K562 treated with DMSO at 1 percent for 48 hours (cell line): ENCODE measurements around the gene TSSK6. TPM values are rescaled to one million over a fixed set of nuclear protein-coding genes. Genes with fewer than 3 reads are reported as not detected.

Source experiments
- total RNA-seq: library from RNA; unstranded; fragments of 300-600 nt; gene quantifications from 2 replicates; pipeline ENCODE4 v1.2.3, GENCODE V29; 2022; ENCODE audit warnings: low replicate concordance; ENCODE audit errors: extremely low read depth

The TSSK6 gene
- not detected in 2 replicates for total RNA-seq

DNA sequence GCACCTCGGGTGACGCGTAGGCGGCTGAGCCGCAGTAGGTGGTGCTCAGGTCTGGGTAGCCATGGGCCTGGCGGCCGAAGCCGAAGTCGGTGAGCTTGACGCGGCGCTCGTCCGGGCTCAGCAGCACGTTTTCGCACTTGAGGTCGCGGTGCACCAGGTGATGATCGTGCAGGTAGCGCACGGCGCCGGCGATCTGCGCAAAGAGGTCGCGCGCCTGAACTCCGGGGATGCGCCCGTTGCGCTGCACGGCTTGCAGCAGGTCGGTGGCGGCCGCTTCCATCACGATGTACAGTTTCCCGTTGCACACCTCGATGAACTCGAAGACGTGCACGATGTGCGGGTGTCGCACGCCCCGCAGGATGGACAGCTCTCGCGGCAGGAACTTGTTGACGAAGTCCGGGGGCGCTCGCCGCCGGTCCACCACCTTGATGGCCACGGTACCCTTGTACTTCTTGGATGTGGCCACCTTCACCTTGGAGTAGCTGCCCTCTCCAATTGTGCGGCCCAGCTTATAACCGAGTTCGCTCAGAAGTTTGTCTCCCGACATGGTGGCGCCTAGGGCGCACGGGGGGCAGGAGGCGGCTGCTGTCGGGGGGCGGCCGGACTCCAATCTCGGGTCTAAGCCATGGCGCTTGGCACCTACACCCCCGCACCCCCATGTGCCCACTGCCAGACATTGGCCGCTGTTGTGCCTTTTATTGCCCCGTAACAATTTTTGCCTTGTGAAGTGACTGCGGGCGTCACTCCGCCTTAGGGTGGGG is at the start of gene TSSK6:
Gene TSSK6, minus strand, starts transcription at position 668 of the 761 bp plus-strand sequence. Its CDS starts 121 bp downstream, at position 547.

DNA sequence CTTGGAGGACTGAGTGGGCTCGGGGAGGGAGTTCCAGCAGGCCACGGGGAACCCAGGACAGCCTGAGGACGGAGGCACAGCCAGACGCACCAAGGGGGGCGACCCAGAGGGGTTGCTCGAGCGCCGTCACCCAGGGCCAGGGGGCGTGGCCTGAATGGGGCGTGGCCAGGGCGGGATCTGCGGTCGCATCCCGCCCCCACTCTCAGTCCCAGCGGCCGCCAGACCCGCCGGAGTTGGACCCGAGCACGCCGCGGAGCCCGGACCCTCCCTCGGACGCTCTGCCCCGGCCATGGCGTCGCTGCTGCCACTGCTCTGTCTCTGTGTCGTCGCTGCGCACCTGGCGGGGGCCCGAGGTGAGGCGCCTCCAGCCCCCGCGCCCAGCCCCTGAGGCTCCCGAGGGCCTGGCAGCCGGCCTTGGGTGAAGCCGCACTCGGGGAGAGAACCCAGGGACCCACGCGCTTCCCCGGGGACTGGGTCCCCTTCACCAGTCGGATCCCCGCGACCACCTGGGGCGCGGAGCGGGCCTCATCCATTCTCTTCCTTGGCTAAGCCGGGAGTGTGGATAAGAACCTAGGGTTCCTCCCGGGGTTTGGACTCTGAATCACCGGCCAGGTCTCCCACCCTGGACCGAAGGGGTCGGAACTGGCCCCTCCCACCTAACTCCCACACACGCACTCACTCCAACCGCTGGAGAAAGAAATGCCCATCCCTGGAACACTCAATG is 22.9 kb upstream of the TSSK6 start, which contains the start of gene CILP2:
Gene CILP2, plus strand, starts transcription at position 205 of the 724 bp plus-strand sequence. Its CDS starts 85 bp downstream, at position 290.

DNA sequence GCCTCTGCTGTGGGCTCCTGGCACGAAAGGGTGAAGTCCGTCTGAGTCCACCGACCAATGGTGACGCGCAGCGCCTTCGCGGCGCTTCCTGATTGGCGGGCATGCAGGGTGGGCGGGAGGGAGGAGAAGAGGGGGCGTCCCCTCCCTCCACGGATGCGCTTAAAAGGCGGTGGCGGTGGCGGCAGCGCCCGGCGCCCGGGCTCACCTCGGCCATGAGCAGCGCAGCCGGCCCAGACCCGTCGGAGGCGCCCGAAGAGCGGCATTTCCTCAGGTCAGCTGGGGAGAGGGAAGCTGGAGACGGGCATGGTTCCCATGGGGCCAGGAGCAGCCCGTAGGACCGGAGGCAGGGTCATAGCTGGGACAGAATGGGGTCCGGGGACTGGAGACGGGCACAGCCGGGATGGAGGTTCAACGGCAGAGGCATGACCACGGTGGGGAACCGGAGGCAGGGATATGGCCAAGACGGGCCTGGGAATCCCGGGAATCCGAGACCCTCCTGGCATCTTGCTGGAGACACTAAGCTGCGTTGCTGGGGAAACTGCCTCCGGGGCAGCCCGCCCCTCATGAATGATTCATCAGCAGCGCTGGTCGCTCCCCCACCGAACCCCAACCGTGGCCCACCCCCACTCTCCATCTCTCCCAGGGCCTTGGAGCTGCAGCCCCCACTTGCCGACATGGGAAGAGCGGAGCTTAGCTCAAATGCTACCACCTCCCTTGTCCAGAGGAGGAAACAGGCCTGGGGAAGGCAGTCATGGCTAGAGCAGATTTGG is 13.6 kb upstream of the TSSK6 start, which contains the start of gene YJEFN3:
Gene YJEFN3, plus strand, starts transcription at position 191 of the 770 bp plus-strand sequence. Its CDS starts 22 bp downstream, at position 213.

DNA sequence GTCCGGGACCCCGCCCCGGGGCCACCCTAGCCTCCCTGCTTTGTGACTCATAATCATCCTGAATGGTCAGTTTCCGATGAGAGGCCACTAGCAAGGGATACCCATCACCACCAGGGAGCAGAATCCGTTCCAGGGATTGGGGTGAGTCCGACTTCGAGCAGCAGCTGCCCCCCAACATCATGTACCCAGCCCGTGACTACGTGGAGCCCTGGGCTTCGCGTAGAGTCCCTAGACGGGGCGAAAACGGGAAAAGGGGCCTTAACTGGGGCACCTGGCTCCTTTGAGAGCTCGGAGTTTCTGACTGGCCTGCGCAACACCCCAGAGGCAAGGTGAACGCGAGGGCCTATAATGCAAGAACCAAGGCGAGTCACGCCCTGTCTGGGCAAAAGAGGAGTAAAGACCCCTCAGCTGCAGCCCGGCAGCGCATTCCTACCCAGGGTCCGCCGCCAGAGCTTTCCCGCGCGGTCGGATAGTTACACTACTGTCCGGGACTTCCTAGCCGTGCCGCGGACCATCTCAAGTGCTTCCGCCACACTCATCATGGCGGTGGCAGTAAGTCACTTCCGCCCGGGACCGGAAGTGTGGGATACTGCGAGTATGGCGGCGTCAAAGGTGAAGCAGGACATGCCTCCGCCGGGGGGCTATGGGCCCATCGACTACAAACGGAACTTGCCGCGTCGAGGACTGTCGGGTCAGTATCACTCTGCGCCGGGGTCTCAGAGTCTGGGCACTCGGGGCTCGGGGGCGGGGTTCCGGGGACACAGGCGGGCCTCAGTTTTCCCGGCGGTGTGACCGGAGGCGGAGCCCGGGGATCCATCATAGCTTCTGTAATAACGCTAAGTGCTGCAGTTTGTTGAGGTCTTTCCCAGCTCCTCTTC is 533 bp upstream of the TSSK6 start, which contains the start of gene NDUFA13:
Gene NDUFA13, plus strand, starts transcription at position 584 of the 878 bp plus-strand sequence. Its CDS starts 14 bp downstream, at position 598.

Other genes with a start within 250 kb of the TSSK6 start
- gene TM6SF2, start 242.2 kb downstream of the TSSK6 start, total RNA-seq: not detected in 2 replicates
- not detected in 2 replicates for gene SUGP1, start 195.0 kb downstream of the TSSK6 start, total RNA-seq
- gene MAU2, start 194.7 kb downstream of the TSSK6 start, total RNA-seq: not detected in 2 replicates
- not detected in 2 replicates for gene GATAD2A, start 109.9 kb downstream of the TSSK6 start, total RNA-seq
- gene NDUFA13, start 677 bp upstream of the TSSK6 start, total RNA-seq: not detected in 2 replicates
- gene YJEFN3, start 13.4 kb upstream of the TSSK6 start, total RNA-seq: not detected in 2 replicates
- gene CILP2, start 22.7 kb upstream of the TSSK6 start, total RNA-seq: not detected in 2 replicates
- not detected in 2 replicates for gene PBX4, start 103.1 kb upstream of the TSSK6 start, total RNA-seq
- gene LPAR2, start 112.7 kb upstream of the TSSK6 start, total RNA-seq: not detected in 2 replicates
- gene GMIP, start 128.1 kb upstream of the TSSK6 start, total RNA-seq: not detected in 2 replicates
- 205 TPM in 1 of 2 replicates, not detected in the other for gene ATP13A1, start 148.1 kb upstream of the TSSK6 start, total RNA-seq
- not detected in 2 replicates for gene ZNF101, start 153.3 kb upstream of the TSSK6 start, total RNA-seq
- gene ZNF14, start 217.6 kb upstream of the TSSK6 start, total RNA-seq: not detected in 2 replicates